ENCODE data around the gene ATG2B. TPM values are rescaled to one million over a fixed set of nuclear protein-coding genes. Genes with fewer than 3 reads are reported as not detected.

ATG2B gene
- total and polyA plus RNA-seq, 10 of the 15 experiments (the other 5 are each of a cell fraction or from before 2014, with no cell fraction given) = 0.84 to 15.4 (median 9.9) TPM

DNA sequence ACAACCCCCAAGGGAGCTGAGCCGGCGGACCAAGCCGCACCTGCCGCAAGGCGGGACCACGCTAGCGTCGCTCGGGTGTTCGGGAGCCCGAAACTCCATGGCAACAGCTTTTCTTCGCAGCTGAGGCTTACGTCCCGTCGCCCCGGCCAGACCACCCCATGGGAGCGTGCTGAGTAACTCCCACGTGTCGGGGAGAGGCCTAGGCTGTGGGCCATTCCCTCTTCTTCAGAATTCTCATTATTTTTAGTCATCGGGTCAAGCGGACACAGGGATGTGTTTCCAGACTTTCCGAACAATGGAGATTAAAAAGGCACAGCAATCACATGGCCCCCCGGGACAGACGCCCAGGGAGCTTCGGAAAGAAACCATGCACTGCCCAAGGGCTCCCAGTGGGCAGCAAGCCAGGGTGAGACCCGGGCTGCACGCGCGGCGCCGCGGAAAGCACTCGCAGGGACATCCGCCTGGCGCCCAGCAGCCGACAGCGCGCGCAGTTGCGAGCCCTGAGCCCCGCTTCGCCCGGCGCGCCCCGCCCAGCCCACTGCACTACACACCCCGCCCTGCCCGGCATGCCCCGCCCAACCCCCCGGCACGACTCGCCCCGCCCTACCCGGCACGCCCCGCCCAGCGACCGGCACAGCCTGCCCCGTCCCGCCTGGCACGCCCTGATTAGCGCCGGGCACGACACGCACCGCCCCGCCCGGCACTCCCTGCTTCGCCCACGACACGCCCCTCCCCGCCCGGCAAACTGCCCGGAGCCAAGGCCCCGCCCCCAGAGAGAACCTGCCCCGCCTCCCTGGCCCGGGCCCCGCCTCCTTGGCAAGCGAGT is 28.4 kb upstream of the ATG2B start:
- ChIA-PET POLR2A (interaction anchor here (0.8 kb wide), 1 partner anchor 11 kb away, joined by 3 read pairs; no protein-coding TSS in a partner anchor), RAD21 (ENCODE audit: unreplicated experiment) (no interaction called here), SMC1A (ENCODE audit: uncharacterized antibody, unreplicated experiment) (interaction anchor here (0.9 to 1.1 kb wide), 2 partner anchors 10 to 11 kb away, joined by 3 read pairs; no protein-coding TSS in a partner anchor), CTCF (interaction anchor here (1.4 kb wide), 1 partner anchor 11 kb away, joined by 3 read pairs; no protein-coding TSS in a partner anchor)
- H3K27me3 ChIP-seq (replicated peaks in 1 of 2; ENCODE audit: control insufficient read depth in 2 of 2, insufficient read depth in 2 of 2, low read length in 1 of 2) = no peaks in the 10 kb centered on the region
- H3K27ac ChIP-seq (ENCODE audit: control insufficient read depth, insufficient read depth) = peak overlapping the region; percentile 16; the same call in 1 of the 2 replicates
- no peaks in the 10 kb centered on the region for H3K9me3 ChIP-seq (replicated peaks; ENCODE audit: control insufficient read depth, insufficient read depth, low read length)
- FAIRE-seq (no peak), DNase-seq (ENCODE audit: low read depth, low spot score) (peak; percentile 69), ATAC-seq (peak; percentile 98)
- intact Hi-C loops (cut with micrococcal nuclease; ENCODE audit: unreplicated experiment) = loop anchor here (1.0 to 5.0 kb wide), 3 partner anchors 28 to 111 kb away; partner anchors contain the start of genes ATG2B, GSKIP and PAPOLA
- BruUV-seq (replicated peaks) = no TSS peak
- H3K79me2 ChIP-seq (ENCODE audit: control insufficient read depth, insufficient read depth, low read length) = no peaks in the 10 kb centered on the region
- H3K36me3 ChIP-seq (ENCODE audit: control insufficient read depth in 2 of 2, insufficient read depth in 2 of 2, low read length in 1 of 2) = no peaks in the 10 kb centered on the region
- H3K4me1 ChIP-seq (ENCODE audit: control insufficient read depth, insufficient read depth, low read length) = no peaks in the 10 kb centered on the region
- WGBS (ENCODE audit: insufficient coverage, insufficient replicate concordance, low lambda C conversion rate, missing lambda C conversion rate) = 2% methylated on average over 43 of the region's 79 CpGs
- in situ Hi-C loops (cut with MboI) = no loop called here
- peak overlapping the region; percentile 74 for H3K9ac ChIP-seq (ENCODE audit: control insufficient read depth, insufficient read depth, low read length)
- peak overlapping the region; percentile 93 for H2AFZ ChIP-seq (ENCODE audit: control insufficient read depth, low read depth, low read length)
- peak overlapping the region; percentile 96 for H3K4me3 ChIP-seq
- H4K20me1 ChIP-seq (ENCODE audit: control insufficient read depth, insufficient read depth) = no peaks in the 10 kb centered on the region
- peak overlapping the region; percentile 97 for H3K4me2 ChIP-seq (ENCODE audit: control insufficient read depth, insufficient read depth)
- TF ChIP-seq LARP7 (IDR thresholded peaks at IDR 0.05) (peak; percentile 68; the same call in 1 of the 2 replicates), GATAD2B (conservative IDR thresholded peaks at IDR 0.05; ENCODE audit: low read depth) (peak; percentile 69; the same call in 1 of the 2 replicates), PML (IDR thresholded peaks at IDR 0.05; ENCODE audit: low read length) (no peak), RELA (IDR thresholded peaks at IDR 0.05; ENCODE audit: borderline replicate concordance, partially characterized antibody) (peak; percentile 15), ZNF384 (IDR thresholded peaks at IDR 0.05; ENCODE audit: borderline replicate concordance, low read depth, low read length) (no peak), YY1 (IDR thresholded peaks at IDR 0.05; ENCODE audit: low read depth, low read length) (0 out of 2 replicates have a peak, but pooled peaks have one; percentile 24), SIN3A (IDR thresholded peaks at IDR 0.05; ENCODE audit: low read depth, low read length) (no peak), NFYB (IDR thresholded peaks at IDR 0.05; ENCODE audit: insufficient read depth, low read depth, low read length) (no peak), RAD21 (IDR thresholded peaks at IDR 0.05; ENCODE audit: insufficient read depth, low read depth, low read length) (no peak), NRF1 (conservative IDR thresholded peaks at IDR 0.05; ENCODE audit: low read depth, low read length) (0 out of 2 replicates have a peak, but pooled peaks have one; percentile 11), POLR2A (IDR thresholded peaks at IDR 0.05; ENCODE audit: low read depth, low read length) (peak; percentile 89), POLR2AphosphoS5 (IDR thresholded peaks at IDR 0.05; ENCODE audit: low read length) (peak; percentile 42; the same call in 1 of the 2 replicates), BMI1 (IDR thresholded peaks at IDR 0.05; ENCODE audit: borderline replicate concordance) (peak; percentile 54; the same call in 1 of the 2 replicates), E2F8 (IDR thresholded peaks at IDR 0.05; ENCODE audit: low read depth, partially characterized antibody) (no peak), SIX5 (IDR thresholded peaks at IDR 0.05; ENCODE audit: low read depth, low read length, severe bottlenecking) (no peak)
- TF ChIP-seq, protein P1, sequence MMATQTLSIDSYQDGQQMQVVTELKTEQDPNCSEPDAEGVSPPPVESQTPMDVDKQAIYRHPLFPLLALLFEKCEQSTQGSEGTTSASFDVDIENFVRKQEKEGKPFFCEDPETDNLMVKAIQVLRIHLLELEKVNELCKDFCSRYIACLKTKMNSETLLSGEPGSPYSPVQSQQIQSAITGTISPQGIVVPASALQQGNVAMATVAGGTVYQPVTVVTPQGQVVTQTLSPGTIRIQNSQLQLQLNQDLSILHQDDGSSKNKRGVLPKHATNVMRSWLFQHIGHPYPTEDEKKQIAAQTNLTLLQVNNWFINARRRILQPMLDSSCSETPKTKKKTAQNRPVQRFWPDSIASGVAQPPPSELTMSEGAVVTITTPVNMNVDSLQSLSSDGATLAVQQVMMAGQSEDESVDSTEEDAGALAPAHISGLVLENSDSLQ (IDR thresholded peaks at IDR 0.05) = no peak
